GM23338 (cell line): ENCODE measurements around the gene NDUFA9. TPM values are rescaled to one million over a fixed set of nuclear protein-coding genes. Genes with fewer than 3 reads are reported as not detected.

Source experiments
- ATAC-seq: fragments of 200-7000 bp; cut with Tn5 transposase; 3 replicates; pipeline ENCODE4 v1.9.1; 2020
- DNase-seq: peaks from one replicate; pipeline ENCODE4 v3.0.0-alpha.2; 2015; ENCODE audit warnings: low spot score
- H2AFZ ChIP-seq: fragments of 200-600 bp; sonication (generic); 2 replicates; pipeline ENCODE4 v1.8.0; 2016; ENCODE audit warnings: antibody characterized with exemption, mild to moderate bottlenecking, moderate library complexity
- H3F3A ChIP-seq: fragments of 200-600 bp; sonication (generic); replicated peaks from 2 replicates; pipeline ENCODE4 v1.8.0; 2017; ENCODE audit warnings: antibody characterized with exemption, mixed run types, low read depth
- H3K27ac ChIP-seq: fragments of 200-600 bp; sonication (generic); 2 replicates; pipeline ENCODE4 v1.6.1; 2016; ENCODE audit warnings: low read depth
- H3K27me3 ChIP-seq: fragments of 200-600 bp; sonication (generic); 2 replicates; pipeline ENCODE4 v1.8.0; 2016; ENCODE audit warnings: mild to moderate bottlenecking, mixed run types, moderate library complexity; ENCODE audit not compliant: insufficient read depth
- H3K36me3 ChIP-seq: fragments of 200-600 bp; sonication (generic); 2 replicates; pipeline ENCODE4 v1.8.0; 2016; ENCODE audit warnings: mild to moderate bottlenecking; ENCODE audit not compliant: insufficient read depth
- H3K4me1 ChIP-seq: fragments of 200-600 bp; sonication (generic); 2 replicates; pipeline ENCODE4 v1.8.0; 2016; ENCODE audit warnings: mild to moderate bottlenecking, moderate library complexity; ENCODE audit not compliant: insufficient read depth
- H3K4me2 ChIP-seq: fragments of 200-600 bp; sonication (generic); 2 replicates; pipeline ENCODE4 v1.7.1; 2017; ENCODE audit warnings: mixed run types
- H3K4me3 ChIP-seq: fragments of 200-600 bp; sonication (generic); 2 replicates; pipeline ENCODE4 v1.6.1; 2016; ENCODE audit warnings: mixed run types
- H3K79me2 ChIP-seq: fragments of 200-600 bp; sonication (generic); replicated peaks from 2 replicates; pipeline ENCODE4 v1.8.0; 2017; ENCODE audit warnings: mild to moderate bottlenecking; ENCODE audit not compliant: insufficient read depth
- H3K9me2 ChIP-seq: fragments of 200-600 bp; sonication (generic); 2 replicates; pipeline ENCODE4 v1.8.0; 2017; ENCODE audit not compliant: insufficient read depth
- H4K20me1 ChIP-seq: fragments of 200-600 bp; sonication (generic); replicated peaks from 2 replicates; pipeline ENCODE4 v1.8.0; 2017; ENCODE audit warnings: mild to moderate bottlenecking; ENCODE audit not compliant: insufficient read depth
- H3K27ac Mint-ChIP-seq: 2 replicates; pipeline ENCODE4 v1.8.0; 2020; ENCODE audit warnings: inconsistent platforms, mild to moderate bottlenecking, moderate library complexity, mixed read lengths
- H3K27me3 Mint-ChIP-seq: 3 replicates; pipeline ENCODE4 v1.8.0; 2022; ENCODE audit warnings: low read depth, mild to moderate bottlenecking, moderate library complexity, mixed read lengths, inconsistent platforms; ENCODE audit not compliant: insufficient read depth, poor library complexity
- H3K36me3 Mint-ChIP-seq: 3 replicates; pipeline ENCODE4 v1.8.0; 2021; ENCODE audit warnings: low read depth, mild to moderate bottlenecking, inconsistent platforms, moderate library complexity, mixed read lengths
- H3K4me1 Mint-ChIP-seq: 3 replicates; pipeline ENCODE4 v1.8.0; 2020; ENCODE audit warnings: mild to moderate bottlenecking, inconsistent platforms, mixed read lengths
- H3K4me3 Mint-ChIP-seq: 3 replicates; pipeline ENCODE4 v1.8.0; 2021; ENCODE audit warnings: moderate library complexity, mild to moderate bottlenecking, inconsistent platforms, mixed read lengths
- H3K9me3 Mint-ChIP-seq: 3 replicates; pipeline ENCODE4 v1.8.0; 2020; ENCODE audit warnings: moderate library complexity, mild to moderate bottlenecking, inconsistent platforms, mixed read lengths
- CREB1 ChIP-seq: fragments of 250-450 bp; sonication (Bioruptor Pico); IDR thresholded peaks from 2 replicates; pipeline ENCODE4 v1.5.0; 2020; ENCODE audit warnings: low read depth, mild to moderate bottlenecking, moderate library complexity
- EZH2 ChIP-seq: fragments of 200-600 bp; sonication (generic); IDR thresholded peaks from one replicate; pipeline ENCODE4 v1.8.0; 2017; ENCODE audit warnings: antibody characterized with exemption, mild to moderate bottlenecking, low read depth; ENCODE audit not compliant: unreplicated experiment
- JUNB ChIP-seq: IDR thresholded peaks from one replicate; pipeline ENCODE4 v1.6.1; 2016; ENCODE audit warnings: antibody characterized with exemption; ENCODE audit not compliant: unreplicated experiment
- NANOG ChIP-seq: IDR thresholded peaks from 2 replicates; pipeline ENCODE4 v1.6.1; 2016; ENCODE audit warnings: antibody characterized with exemption, borderline replicate concordance
- STAT1 ChIP-seq: IDR thresholded peaks from one replicate; pipeline ENCODE4 v1.6.1; 2016; ENCODE audit warnings: antibody characterized with exemption; ENCODE audit not compliant: unreplicated experiment
- ZNF114 ChIP-seq: fragments of 250-450 bp; sonication (Bioruptor Pico); IDR thresholded peaks from 2 replicates; pipeline ENCODE4 v1.5.0; 2020; ENCODE audit warnings: mild to moderate bottlenecking, moderate library complexity
- polyA plus RNA-seq: library from polyadenylated mRNA; unstranded; fragments of >200 nt; fragmentation: Nextera tagmentation; extraction: Ambion mirVana; gene quantifications from 2 replicates; pipeline ENCODE4 v1.2.1, GENCODE V29; 2016
- total RNA-seq: library from RNA; depleted of rRNA; stranded (reverse); fragments of >200 nt; shearing (Covaris generic); gene quantifications from 2 replicates; pipeline ENCODE4 v1.2.3, GENCODE V29; 2014
- TF ChIP-seq, protein P1 (sequence below): fragments of 250-450 bp; sonication (Bioruptor Pico); IDR thresholded peaks from 2 replicates; pipeline ENCODE4 v1.5.0; 2020; ENCODE audit warnings: mild to moderate bottlenecking, moderate library complexity
- TF ChIP-seq, protein P2 (sequence below), 2 experiments: fragments of 200-600 bp in 1 of 2; sonication (generic) in 1 of 2; conservative IDR thresholded peaks; 2 replicates each; pipeline versions ENCODE4 v1.5.1 to v1.6.1; 2016 to 2017; ENCODE audit warnings: antibody characterized with exemption in 2 of 2, low read depth in 2 of 2, mild to moderate bottlenecking in 2 of 2, moderate library complexity in 1 of 2
- TF ChIP-seq, protein P3 (sequence below): IDR thresholded peaks from 2 replicates; pipeline ENCODE4 v1.6.1; 2016; ENCODE audit warnings: antibody characterized with exemption
- TF ChIP-seq, protein P4 (sequence below): IDR thresholded peaks from one replicate; pipeline ENCODE4 v1.6.1; 2018; ENCODE audit warnings: antibody characterized with exemption; ENCODE audit not compliant: unreplicated experiment

The NDUFA9 gene
- total and polyA plus RNA-seq, 2 experiments from 2014 or later, result 35.4 to 79.8 TPM

DNA sequence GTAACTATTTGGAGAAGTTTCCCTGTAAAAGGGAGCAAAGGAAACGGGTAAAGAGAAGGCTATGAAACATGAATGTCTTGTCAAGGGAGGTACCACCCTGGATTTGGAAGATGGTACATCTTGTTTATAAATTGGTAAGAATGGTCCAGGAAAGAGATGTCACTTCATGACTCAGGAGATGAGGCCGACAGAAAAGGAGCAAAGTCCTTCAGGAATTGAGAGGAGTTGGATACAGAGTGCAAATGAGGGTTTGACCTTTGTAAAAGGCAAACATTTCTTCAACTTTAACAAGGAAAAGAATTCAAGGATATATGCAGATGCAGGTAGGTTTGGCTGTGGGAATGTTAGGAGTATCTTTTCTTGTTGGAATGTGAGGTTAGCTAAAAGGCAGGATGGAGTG lies 30.8 kb downstream of the NDUFA9 start:
- H3K9me3 Mint-ChIP-seq, result 0 out of 3 replicates have a peak, but pooled peaks cover 2% of the 10 kb centered on the region
- no peaks in the 10 kb centered on the region for H3K79me2 ChIP-seq
- no peak for ATAC-seq

More for the DNA sequence above, 30.8 kb downstream of the NDUFA9 start:
- Mint-ChIP-seq H3K27ac (no peak overlapping the region), H3K27me3 (no peaks in the 10 kb centered on the region), H3K4me3 (no peak overlapping the region), H3K4me1 (no peaks in the 10 kb centered on the region), H3K36me3 (peaks cover 15% of the 10 kb centered on the region)
- H3K36me3 ChIP-seq, result peaks cover 6% of the 10 kb centered on the region; the same call in 1 of the 2 replicates
- H3K4me2 ChIP-seq, result no peak overlapping the region
- H3K4me1 ChIP-seq, result no peaks in the 10 kb centered on the region
- H3K27me3 ChIP-seq, result no peaks in the 10 kb centered on the region
- DNase-seq, result no peak
- no peak for TF ChIP-seq ZNF114 (CRISPR knock-in tag)
- TF ChIP-seq, protein P1, sequence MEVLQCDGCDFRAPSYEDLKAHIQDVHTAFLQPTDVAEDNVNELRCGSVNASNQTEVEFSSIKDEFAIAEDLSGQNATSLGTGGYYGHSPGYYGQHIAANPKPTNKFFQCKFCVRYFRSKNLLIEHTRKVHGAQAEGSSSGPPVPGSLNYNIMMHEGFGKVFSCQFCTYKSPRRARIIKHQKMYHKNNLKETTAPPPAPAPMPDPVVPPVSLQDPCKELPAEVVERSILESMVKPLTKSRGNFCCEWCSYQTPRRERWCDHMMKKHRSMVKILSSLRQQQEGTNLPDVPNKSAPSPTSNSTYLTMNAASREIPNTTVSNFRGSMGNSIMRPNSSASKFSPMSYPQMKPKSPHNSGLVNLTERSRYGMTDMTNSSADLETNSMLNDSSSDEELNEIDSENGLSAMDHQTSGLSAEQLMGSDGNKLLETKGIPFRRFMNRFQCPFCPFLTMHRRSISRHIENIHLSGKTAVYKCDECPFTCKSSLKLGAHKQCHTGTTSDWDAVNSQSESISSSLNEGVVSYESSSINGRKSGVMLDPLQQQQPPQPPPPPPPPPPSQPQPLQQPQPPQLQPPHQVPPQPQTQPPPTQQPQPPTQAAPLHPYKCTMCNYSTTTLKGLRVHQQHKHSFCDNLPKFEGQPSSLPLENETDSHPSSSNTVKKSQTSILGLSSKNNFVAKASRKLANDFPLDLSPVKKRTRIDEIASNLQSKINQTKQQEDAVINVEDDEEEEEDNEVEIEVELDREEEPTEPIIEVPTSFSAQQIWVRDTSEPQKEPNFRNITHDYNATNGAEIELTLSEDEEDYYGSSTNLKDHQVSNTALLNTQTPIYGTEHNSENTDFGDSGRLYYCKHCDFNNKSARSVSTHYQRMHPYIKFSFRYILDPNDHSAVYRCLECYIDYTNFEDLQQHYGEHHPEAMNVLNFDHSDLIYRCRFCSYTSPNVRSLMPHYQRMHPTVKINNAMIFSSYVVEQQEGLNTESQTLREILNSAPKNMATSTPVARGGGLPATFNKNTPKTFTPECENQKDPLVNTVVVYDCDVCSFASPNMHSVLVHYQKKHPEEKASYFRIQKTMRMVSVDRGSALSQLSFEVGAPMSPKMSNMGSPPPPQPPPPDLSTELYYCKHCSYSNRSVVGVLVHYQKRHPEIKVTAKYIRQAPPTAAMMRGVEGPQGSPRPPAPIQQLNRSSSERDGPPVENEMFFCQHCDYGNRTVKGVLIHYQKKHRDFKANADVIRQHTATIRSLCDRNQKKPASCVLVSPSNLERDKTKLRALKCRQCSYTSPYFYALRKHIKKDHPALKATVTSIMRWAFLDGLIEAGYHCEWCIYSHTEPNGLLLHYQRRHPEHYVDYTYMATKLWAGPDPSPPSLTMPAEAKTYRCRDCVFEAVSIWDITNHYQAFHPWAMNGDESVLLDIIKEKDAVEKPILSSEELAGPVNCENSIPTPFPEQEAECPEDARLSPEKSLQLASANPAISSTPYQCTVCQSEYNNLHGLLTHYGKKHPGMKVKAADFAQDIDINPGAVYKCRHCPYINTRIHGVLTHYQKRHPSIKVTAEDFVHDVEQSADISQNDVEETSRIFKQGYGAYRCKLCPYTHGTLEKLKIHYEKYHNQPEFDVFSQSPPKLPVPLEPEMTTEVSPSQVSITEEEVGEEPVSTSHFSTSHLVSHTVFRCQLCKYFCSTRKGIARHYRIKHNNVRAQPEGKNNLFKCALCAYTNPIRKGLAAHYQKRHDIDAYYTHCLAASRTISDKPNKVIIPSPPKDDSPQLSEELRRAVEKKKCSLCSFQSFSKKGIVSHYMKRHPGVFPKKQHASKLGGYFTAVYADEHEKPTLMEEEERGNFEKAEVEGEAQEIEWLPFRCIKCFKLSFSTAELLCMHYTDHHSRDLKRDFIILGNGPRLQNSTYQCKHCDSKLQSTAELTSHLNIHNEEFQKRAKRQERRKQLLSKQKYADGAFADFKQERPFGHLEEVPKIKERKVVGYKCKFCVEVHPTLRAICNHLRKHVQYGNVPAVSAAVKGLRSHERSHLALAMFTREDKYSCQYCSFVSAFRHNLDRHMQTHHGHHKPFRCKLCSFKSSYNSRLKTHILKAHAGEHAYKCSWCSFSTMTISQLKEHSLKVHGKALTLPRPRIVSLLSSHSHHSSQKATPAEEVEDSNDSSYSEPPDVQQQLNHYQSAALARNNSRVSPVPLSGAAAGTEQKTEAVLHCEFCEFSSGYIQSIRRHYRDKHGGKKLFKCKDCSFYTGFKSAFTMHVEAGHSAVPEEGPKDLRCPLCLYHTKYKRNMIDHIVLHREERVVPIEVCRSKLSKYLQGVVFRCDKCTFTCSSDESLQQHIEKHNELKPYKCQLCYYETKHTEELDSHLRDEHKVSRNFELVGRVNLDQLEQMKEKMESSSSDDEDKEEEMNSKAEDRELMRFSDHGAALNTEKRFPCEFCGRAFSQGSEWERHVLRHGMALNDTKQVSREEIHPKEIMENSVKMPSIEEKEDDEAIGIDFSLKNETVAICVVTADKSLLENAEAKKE (CRISPR knock-in tag), result no peak
- TF ChIP-seq EZH2, result no peak
- TF ChIP-seq, protein P2, sequence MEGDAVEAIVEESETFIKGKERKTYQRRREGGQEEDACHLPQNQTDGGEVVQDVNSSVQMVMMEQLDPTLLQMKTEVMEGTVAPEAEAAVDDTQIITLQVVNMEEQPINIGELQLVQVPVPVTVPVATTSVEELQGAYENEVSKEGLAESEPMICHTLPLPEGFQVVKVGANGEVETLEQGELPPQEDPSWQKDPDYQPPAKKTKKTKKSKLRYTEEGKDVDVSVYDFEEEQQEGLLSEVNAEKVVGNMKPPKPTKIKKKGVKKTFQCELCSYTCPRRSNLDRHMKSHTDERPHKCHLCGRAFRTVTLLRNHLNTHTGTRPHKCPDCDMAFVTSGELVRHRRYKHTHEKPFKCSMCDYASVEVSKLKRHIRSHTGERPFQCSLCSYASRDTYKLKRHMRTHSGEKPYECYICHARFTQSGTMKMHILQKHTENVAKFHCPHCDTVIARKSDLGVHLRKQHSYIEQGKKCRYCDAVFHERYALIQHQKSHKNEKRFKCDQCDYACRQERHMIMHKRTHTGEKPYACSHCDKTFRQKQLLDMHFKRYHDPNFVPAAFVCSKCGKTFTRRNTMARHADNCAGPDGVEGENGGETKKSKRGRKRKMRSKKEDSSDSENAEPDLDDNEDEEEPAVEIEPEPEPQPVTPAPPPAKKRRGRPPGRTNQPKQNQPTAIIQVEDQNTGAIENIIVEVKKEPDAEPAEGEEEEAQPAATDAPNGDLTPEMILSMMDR (conservative IDR thresholded peaks at IDR 0.05; ENCODE audit: low read depth in 2 of 2), result no peak
- TF ChIP-seq, protein P3, sequence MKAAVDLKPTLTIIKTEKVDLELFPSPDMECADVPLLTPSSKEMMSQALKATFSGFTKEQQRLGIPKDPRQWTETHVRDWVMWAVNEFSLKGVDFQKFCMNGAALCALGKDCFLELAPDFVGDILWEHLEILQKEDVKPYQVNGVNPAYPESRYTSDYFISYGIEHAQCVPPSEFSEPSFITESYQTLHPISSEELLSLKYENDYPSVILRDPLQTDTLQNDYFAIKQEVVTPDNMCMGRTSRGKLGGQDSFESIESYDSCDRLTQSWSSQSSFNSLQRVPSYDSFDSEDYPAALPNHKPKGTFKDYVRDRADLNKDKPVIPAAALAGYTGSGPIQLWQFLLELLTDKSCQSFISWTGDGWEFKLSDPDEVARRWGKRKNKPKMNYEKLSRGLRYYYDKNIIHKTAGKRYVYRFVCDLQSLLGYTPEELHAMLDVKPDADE, result no peak
- TF ChIP-seq NANOG, result no peak
- TF ChIP-seq STAT1, result no peak
- TF ChIP-seq, protein P4, sequence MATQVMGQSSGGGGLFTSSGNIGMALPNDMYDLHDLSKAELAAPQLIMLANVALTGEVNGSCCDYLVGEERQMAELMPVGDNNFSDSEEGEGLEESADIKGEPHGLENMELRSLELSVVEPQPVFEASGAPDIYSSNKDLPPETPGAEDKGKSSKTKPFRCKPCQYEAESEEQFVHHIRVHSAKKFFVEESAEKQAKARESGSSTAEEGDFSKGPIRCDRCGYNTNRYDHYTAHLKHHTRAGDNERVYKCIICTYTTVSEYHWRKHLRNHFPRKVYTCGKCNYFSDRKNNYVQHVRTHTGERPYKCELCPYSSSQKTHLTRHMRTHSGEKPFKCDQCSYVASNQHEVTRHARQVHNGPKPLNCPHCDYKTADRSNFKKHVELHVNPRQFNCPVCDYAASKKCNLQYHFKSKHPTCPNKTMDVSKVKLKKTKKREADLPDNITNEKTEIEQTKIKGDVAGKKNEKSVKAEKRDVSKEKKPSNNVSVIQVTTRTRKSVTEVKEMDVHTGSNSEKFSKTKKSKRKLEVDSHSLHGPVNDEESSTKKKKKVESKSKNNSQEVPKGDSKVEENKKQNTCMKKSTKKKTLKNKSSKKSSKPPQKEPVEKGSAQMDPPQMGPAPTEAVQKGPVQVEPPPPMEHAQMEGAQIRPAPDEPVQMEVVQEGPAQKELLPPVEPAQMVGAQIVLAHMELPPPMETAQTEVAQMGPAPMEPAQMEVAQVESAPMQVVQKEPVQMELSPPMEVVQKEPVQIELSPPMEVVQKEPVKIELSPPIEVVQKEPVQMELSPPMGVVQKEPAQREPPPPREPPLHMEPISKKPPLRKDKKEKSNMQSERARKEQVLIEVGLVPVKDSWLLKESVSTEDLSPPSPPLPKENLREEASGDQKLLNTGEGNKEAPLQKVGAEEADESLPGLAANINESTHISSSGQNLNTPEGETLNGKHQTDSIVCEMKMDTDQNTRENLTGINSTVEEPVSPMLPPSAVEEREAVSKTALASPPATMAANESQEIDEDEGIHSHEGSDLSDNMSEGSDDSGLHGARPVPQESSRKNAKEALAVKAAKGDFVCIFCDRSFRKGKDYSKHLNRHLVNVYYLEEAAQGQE, result no peak
- TF ChIP-seq CREB1 (CRISPR knock-in tag), result no peak
- TF ChIP-seq JUNB, result no peak
- no peak overlapping the region for H3K4me3 ChIP-seq
- H3F3A ChIP-seq, result no peaks in the 10 kb centered on the region
- H4K20me1 ChIP-seq, result no peaks in the 10 kb centered on the region
- peak overlapping the region; percentile 73; the same call in 1 of the 2 replicates for H3K27ac ChIP-seq
- H2AFZ ChIP-seq, result no peak overlapping the region
- H3K9me2 ChIP-seq, result no peaks in the 10 kb centered on the region
